Measurements from ENCODE around the gene MED26. TPM values are rescaled to one million over a fixed set of nuclear protein-coding genes. Genes with fewer than 3 reads are reported as not detected.

The MED26 gene
- total and polyA plus RNA-seq, 9 of the 15 experiments (the other 6 are each of a cell fraction or from before 2014, with no cell fraction given): 0.71 to 15.1 (median 6.2) TPM

- TF ChIP-seq KDM2B (CRISPR knock-in tag; IDR thresholded peaks at IDR 0.05): no peak
- TF ChIP-seq FOXP1 (CRISPR knock-in tag; IDR thresholded peaks at IDR 0.05): no peak
Observed at GRCh38 chr19:16575282-16575681, 52.7 kb downstream of the MED26 start (continued).

GRCh38 chr19:16573925-16574324 is 54.1 kb downstream of the MED26 start:
- peaks cover 4% of the 10 kb centered on the region for H3K9me1 ChIP-seq (ENCODE audit: control insufficient read depth, insufficient read depth, low read length)
- CTCF ChIA-PET (ENCODE audit: low intra/inter-chr PET ratio): no interaction called here
- DNase-seq (ENCODE audit: extremely low read depth in 1 of 4, low spot score in 3 of 4) (no peak), FAIRE-seq (no peak), ATAC-seq (no peak)
- H3K9ac ChIP-seq (ENCODE audit: insufficient read depth in 1 of 2, low read depth in 2 of 2, low read length in 2 of 2): peak overlapping the region in 1 of 2 experiments; percentile 98; a peak in 1 of 4 replicates
- in situ Hi-C loops (cut with MboI) (no loop called here), intact Hi-C loops (cut with micrococcal nuclease) (no loop called here)
- no peak overlapping the region; the same call in 2 of the 3 replicates for H3K27ac ChIP-seq (ENCODE audit: extremely low read depth, low read depth, low read length)
- no peaks in the 10 kb centered on the region for H3K27me3 ChIP-seq (ENCODE audit: control insufficient read depth in 2 of 2, insufficient read depth in 2 of 2, low read length in 2 of 2)
- POLR2A ChIA-PET: interaction anchor here (0.5 to 2.3 kb wide), 11 partner anchors 8 to 55 kb away, joined by 3 to 9 read pairs (median 4); no protein-coding TSS in a partner anchor
- peak overlapping the region; percentile 60 for H3K4me3 ChIP-seq
- peaks cover 85% of the 10 kb centered on the region for H3K79me2 ChIP-seq (ENCODE audit: control insufficient read depth, insufficient read depth, low read length)
- H3K4me2 ChIP-seq (ENCODE audit: insufficient read depth, low read length): peak overlapping the region; percentile 90
- H3K4me1 ChIP-seq (replicated peaks in 1 of 2; ENCODE audit: control insufficient read depth in 2 of 2, insufficient read depth in 2 of 2, low read length in 2 of 2): peaks cover 22 to 37% of the 10 kb centered on the region in 2 experiments; a peak in 4 of 5 replicates
- H2AFZ ChIP-seq (ENCODE audit: low read depth, low read length): no peak overlapping the region
- H4K20me1 ChIP-seq (replicated peaks; ENCODE audit: control insufficient read depth, insufficient read depth, low read length): 0 out of 2 replicates have a peak, but pooled peaks cover 10% of the 10 kb centered on the region
- BruUV-seq (replicated peaks): no TSS peak
- no peaks in the 10 kb centered on the region for H3K9me3 ChIP-seq (replicated peaks; ENCODE audit: control insufficient read depth, insufficient read depth, low read depth, low read length)
- H3K36me3 ChIP-seq (ENCODE audit: control insufficient read depth, insufficient read depth, low read length): peaks cover 69% of the 10 kb centered on the region
- TF ChIP-seq ZNF224 (CRISPR knock-in tag; IDR thresholded peaks at IDR 0.05) (no peak), GABPB1 (CRISPR knock-in tag; IDR thresholded peaks at IDR 0.05) (no peak), POLR2G (IDR thresholded peaks at IDR 0.05; ENCODE audit: low read depth, low read length) (no peak), ZNF3 (CRISPR knock-in tag; IDR thresholded peaks at IDR 0.05) (no peak), ELK1 (CRISPR knock-in tag; IDR thresholded peaks at IDR 0.05) (no peak), ARID1B (IDR thresholded peaks at IDR 0.05) (no peak), MED1 (CRISPR knock-in tag; IDR thresholded peaks at IDR 0.05; ENCODE audit: borderline replicate concordance) (no peak), ZNF12 (CRISPR knock-in tag; IDR thresholded peaks at IDR 0.05) (no peak), VEZF1 (CRISPR knock-in tag; IDR thresholded peaks at IDR 0.05) (no peak), L3MBTL2 (IDR thresholded peaks at IDR 0.05) (no peak), DPF2 (IDR thresholded peaks at IDR 0.05) (no peak), MCM2 (IDR thresholded peaks at IDR 0.05; ENCODE audit: low read depth) (no peak), DNMT1 (IDR thresholded peaks at IDR 0.05) (no peak), YY1 (IDR thresholded peaks at IDR 0.05; ENCODE audit: borderline replicate concordance in 1 of 3, control insufficient read depth in 1 of 3, extremely low read depth in 1 of 3, insufficient read depth in 3 of 3, insufficient read length in 1 of 3, insufficient replicate concordance in 2 of 3, low read depth in 1 of 3, low read length in 2 of 3) (no peak), SREBF2 (CRISPR knock-in tag; IDR thresholded peaks at IDR 0.05) (no peak), JUN (IDR thresholded peaks at IDR 0.05; ENCODE audit: borderline replicate concordance, low read depth, low read length) (no peak), JUN (CRISPR knock-in tag; IDR thresholded peaks at IDR 0.05; ENCODE audit: borderline replicate concordance) (no peak), ZKSCAN1 (IDR thresholded peaks at IDR 0.05; ENCODE audit: low read depth, low read length) (no peak)

Measured in K562 (cell line).